ENCODE data around the gene UBE2E2.

UBE2E2 gene

DNA sequence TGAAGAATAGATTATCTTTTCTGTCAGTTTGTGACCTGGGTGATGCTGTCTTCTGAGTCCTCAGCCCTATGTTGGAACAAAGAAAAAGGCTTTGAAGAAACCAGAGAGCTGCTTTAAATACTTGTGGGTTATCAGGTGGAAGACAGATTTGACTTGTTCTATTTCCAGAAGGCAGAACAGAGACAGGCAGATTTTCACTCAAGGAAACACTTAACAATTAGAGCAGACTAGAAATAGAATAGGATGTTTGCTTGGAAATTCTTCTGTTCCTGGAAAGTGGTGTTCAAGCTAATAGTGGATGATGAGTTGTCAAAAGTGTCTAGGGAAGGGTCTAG lies 219.4 kb downstream of the UBE2E2 start:
- Histone ChIP-seq H3K4me3 (ENCODE audit: low read depth, low read length) (no peak overlapping the region), H3K27ac (ENCODE audit: low read depth, low read length) (no peak overlapping the region), H3K4me1 (ENCODE audit: control insufficient read depth, insufficient read depth, low read length) (peaks cover 18% of the 10 kb centered on the region), H3K27me3 (ENCODE audit: control insufficient read depth, insufficient read depth, low read length) (no peaks in the 10 kb centered on the region), H3K9me3 (ENCODE audit: control insufficient read depth, insufficient read depth, low read length) (no peaks in the 10 kb centered on the region), H3K36me3 (ENCODE audit: control insufficient read depth, insufficient read depth, low read length) (no peaks in the 10 kb centered on the region), H3K9ac (ENCODE audit: low read depth, low read length) (no peak overlapping the region)

- Histone ChIP-seq H3K9me3 (ENCODE audit: control insufficient read depth, insufficient read depth, low read length) (no peaks in the 10 kb centered on the region), H3K4me1 (ENCODE audit: control insufficient read depth, insufficient read depth, low read length) (peaks cover 15% of the 10 kb centered on the region), H3K27ac (ENCODE audit: low read depth, low read length) (peak overlapping the region; percentile 35), H3K36me3 (ENCODE audit: control insufficient read depth, insufficient read depth, low read length) (no peaks in the 10 kb centered on the region), H3K9ac (ENCODE audit: low read depth, low read length) (no peak overlapping the region), H3K27me3 (ENCODE audit: control insufficient read depth, insufficient read depth, low read length) (no peaks in the 10 kb centered on the region), H3K4me3 (ENCODE audit: low read depth, low read length) (no peak overlapping the region)
Observed at GRCh38 chr3:23425410-23425809, 222.3 kb downstream of the UBE2E2 start.

- Histone ChIP-seq H3K9me3 (ENCODE audit: control insufficient read depth, insufficient read depth, low read length) (no peaks in the 10 kb centered on the region), H3K9ac (ENCODE audit: low read depth, low read length) (no peak overlapping the region), H3K27me3 (ENCODE audit: control insufficient read depth, insufficient read depth, low read length) (no peaks in the 10 kb centered on the region), H3K4me3 (ENCODE audit: low read depth, low read length) (no peak overlapping the region), H3K36me3 (ENCODE audit: control insufficient read depth, insufficient read depth, low read length) (no peaks in the 10 kb centered on the region), H3K27ac (ENCODE audit: low read depth, low read length) (no peak overlapping the region), H3K4me1 (ENCODE audit: control insufficient read depth, insufficient read depth, low read length) (peaks cover 18% of the 10 kb centered on the region)
Observed at GRCh38 chr3:23430781-23431398, 227.8 kb downstream of the UBE2E2 start.

DNA sequence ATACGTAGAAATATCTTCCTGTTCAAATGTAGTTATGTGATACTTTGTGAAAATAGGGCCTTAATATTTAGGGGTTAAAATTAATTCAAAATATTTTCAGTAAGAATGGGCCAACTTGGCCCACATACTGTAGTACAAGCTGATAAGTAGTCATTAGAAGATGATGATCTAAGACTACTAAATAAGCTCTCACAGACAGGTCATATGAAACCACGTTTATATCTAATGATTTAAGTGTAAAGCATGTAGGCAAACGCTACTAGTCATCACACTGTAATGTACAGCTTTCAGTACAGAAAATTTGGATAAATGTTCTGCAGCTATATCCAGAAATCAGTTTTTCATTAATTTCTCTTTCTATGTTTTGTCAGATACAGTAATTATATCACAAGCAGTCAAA lies 228.6 kb downstream of the UBE2E2 start:
- Histone ChIP-seq H3K9me3 (ENCODE audit: control insufficient read depth, insufficient read depth, low read length) (no peaks in the 10 kb centered on the region), H3K27me3 (ENCODE audit: control insufficient read depth, insufficient read depth, low read length) (no peaks in the 10 kb centered on the region), H3K4me3 (ENCODE audit: low read depth, low read length) (no peak overlapping the region), H3K9ac (ENCODE audit: low read depth, low read length) (no peak overlapping the region), H3K36me3 (ENCODE audit: control insufficient read depth, insufficient read depth, low read length) (no peaks in the 10 kb centered on the region), H3K27ac (ENCODE audit: low read depth, low read length) (no peak overlapping the region), H3K4me1 (ENCODE audit: control insufficient read depth, insufficient read depth, low read length) (peaks cover 27% of the 10 kb centered on the region)

DNA sequence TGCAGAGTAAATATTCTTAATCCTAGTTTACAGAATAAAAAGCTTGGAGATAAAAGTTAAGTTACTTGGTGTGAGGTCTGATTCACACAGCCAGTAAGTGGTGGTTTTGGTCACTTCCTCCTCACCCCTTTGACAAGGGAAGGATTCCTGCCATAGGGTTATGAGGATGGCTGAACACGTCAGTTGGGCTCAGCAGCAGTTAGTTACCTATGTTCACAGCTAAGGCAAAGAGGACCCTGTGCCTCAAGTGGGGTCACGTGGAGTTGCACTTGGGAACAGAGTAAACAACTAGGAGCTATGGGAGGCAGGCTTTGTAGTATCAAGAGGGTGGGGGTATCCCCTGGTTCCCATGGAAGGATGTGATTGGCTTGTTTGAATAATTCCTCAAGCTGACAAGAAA lies 232.2 kb downstream of the UBE2E2 start:
- H3K9ac ChIP-seq (ENCODE audit: low read depth, low read length) = no peak overlapping the region
- peak overlapping the region; percentile 29 for H3K27ac ChIP-seq (ENCODE audit: low read depth, low read length)
- no peaks in the 10 kb centered on the region for H3K9me3 ChIP-seq (ENCODE audit: control insufficient read depth, insufficient read depth, low read length)
- no peak overlapping the region for H3K4me3 ChIP-seq (ENCODE audit: low read depth, low read length)
- no peaks in the 10 kb centered on the region for H3K36me3 ChIP-seq (ENCODE audit: control insufficient read depth, insufficient read depth, low read length)
- H3K4me1 ChIP-seq (ENCODE audit: control insufficient read depth, insufficient read depth, low read length) = peaks cover 34% of the 10 kb centered on the region
- no peaks in the 10 kb centered on the region for H3K27me3 ChIP-seq (ENCODE audit: control insufficient read depth, insufficient read depth, low read length)

GRCh38 chr3:23435904-23436303 lies 232.8 kb downstream of the UBE2E2 start:
- H3K4me1 ChIP-seq (ENCODE audit: control insufficient read depth, insufficient read depth, low read length) = peaks cover 37% of the 10 kb centered on the region
- no peak overlapping the region for H3K9ac ChIP-seq (ENCODE audit: low read depth, low read length)
- no peak overlapping the region for H3K4me3 ChIP-seq (ENCODE audit: low read depth, low read length)
- H3K27ac ChIP-seq (ENCODE audit: low read depth, low read length) = peak overlapping the region; percentile 29
- H3K9me3 ChIP-seq (ENCODE audit: control insufficient read depth, insufficient read depth, low read length) = no peaks in the 10 kb centered on the region
- no peaks in the 10 kb centered on the region for H3K36me3 ChIP-seq (ENCODE audit: control insufficient read depth, insufficient read depth, low read length)
- no peaks in the 10 kb centered on the region for H3K27me3 ChIP-seq (ENCODE audit: control insufficient read depth, insufficient read depth, low read length)

DNA sequence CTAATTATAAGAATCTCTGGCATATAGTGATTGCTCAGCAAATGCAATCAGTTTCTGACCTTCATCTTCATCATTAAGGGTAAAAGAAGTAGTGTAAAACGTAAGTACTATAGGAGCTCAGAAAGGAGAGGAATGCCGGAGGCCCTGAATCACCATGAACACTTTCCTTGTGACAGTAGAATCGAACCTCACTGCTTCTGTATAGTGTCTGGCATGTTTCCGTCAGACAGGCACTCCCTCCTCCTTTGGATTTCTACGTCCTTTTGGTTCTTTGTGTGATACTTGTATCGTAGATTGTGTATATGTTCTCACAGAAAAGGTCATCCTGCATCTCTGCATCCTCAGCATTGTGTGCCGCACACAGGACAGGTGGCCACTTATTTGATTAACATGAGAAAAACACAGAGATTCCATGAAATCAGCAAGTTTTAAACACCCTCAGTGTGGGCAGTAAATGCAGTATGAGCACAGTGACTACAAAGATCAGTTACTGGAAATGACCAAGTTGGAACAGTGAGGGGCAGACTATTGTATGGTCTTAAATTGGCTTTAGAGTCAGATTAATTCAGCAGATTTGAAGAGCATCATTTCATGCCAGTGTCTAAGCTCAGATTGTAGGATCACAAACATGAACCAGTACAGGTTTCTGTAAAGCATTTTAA lies 234.5 kb downstream of the UBE2E2 start:
- Histone ChIP-seq H3K27me3 (ENCODE audit: control insufficient read depth, insufficient read depth, low read length) (no peaks in the 10 kb centered on the region), H3K9me3 (ENCODE audit: control insufficient read depth, insufficient read depth, low read length) (no peaks in the 10 kb centered on the region), H3K27ac (ENCODE audit: low read depth, low read length) (no peak overlapping the region), H3K36me3 (ENCODE audit: control insufficient read depth, insufficient read depth, low read length) (no peaks in the 10 kb centered on the region), H3K4me3 (ENCODE audit: low read depth, low read length) (no peak overlapping the region), H3K4me1 (ENCODE audit: control insufficient read depth, insufficient read depth, low read length) (peaks cover 42% of the 10 kb centered on the region), H3K9ac (ENCODE audit: low read depth, low read length) (no peak overlapping the region)

DNA sequence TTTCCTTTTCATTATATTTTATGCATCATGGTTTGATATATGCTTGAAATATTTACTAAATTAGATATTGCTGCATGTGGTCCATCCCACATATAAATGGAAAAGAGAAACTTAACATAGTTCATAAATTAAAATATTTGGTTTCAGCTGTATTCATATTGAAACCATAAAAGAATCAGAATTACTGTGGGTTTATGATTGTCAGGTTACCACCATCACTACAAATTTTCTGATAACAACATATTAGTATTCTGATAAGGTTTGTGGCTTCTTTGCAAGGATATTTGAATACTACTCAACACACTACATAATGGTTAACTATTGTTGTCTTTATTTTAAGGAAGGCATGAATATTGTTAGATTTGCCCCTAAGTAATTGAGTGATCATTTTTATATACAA lies 235.5 kb downstream of the UBE2E2 start:
- Histone ChIP-seq H3K36me3 (ENCODE audit: control insufficient read depth, insufficient read depth, low read length) (no peaks in the 10 kb centered on the region), H3K27ac (ENCODE audit: low read depth, low read length) (no peak overlapping the region), H3K4me1 (ENCODE audit: control insufficient read depth, insufficient read depth, low read length) (peaks cover 47% of the 10 kb centered on the region), H3K9ac (ENCODE audit: low read depth, low read length) (no peak overlapping the region), H3K27me3 (ENCODE audit: control insufficient read depth, insufficient read depth, low read length) (no peaks in the 10 kb centered on the region), H3K4me3 (ENCODE audit: low read depth, low read length) (no peak overlapping the region), H3K9me3 (ENCODE audit: control insufficient read depth, insufficient read depth, low read length) (no peaks in the 10 kb centered on the region)

- H3K36me3 ChIP-seq (ENCODE audit: control insufficient read depth, insufficient read depth, low read length) = no peaks in the 10 kb centered on the region
- no peaks in the 10 kb centered on the region for H3K27me3 ChIP-seq (ENCODE audit: control insufficient read depth, insufficient read depth, low read length)
- H3K4me3 ChIP-seq (ENCODE audit: low read depth, low read length) = no peak overlapping the region
- H3K9ac ChIP-seq (ENCODE audit: low read depth, low read length) = no peak overlapping the region
- peaks cover 47% of the 10 kb centered on the region for H3K4me1 ChIP-seq (ENCODE audit: control insufficient read depth, insufficient read depth, low read length)
- no peaks in the 10 kb centered on the region for H3K9me3 ChIP-seq (ENCODE audit: control insufficient read depth, insufficient read depth, low read length)
- no peak overlapping the region for H3K27ac ChIP-seq (ENCODE audit: low read depth, low read length)
Observed at GRCh38 chr3:23439080-23439479, 236.0 kb downstream of the UBE2E2 start.

DNA sequence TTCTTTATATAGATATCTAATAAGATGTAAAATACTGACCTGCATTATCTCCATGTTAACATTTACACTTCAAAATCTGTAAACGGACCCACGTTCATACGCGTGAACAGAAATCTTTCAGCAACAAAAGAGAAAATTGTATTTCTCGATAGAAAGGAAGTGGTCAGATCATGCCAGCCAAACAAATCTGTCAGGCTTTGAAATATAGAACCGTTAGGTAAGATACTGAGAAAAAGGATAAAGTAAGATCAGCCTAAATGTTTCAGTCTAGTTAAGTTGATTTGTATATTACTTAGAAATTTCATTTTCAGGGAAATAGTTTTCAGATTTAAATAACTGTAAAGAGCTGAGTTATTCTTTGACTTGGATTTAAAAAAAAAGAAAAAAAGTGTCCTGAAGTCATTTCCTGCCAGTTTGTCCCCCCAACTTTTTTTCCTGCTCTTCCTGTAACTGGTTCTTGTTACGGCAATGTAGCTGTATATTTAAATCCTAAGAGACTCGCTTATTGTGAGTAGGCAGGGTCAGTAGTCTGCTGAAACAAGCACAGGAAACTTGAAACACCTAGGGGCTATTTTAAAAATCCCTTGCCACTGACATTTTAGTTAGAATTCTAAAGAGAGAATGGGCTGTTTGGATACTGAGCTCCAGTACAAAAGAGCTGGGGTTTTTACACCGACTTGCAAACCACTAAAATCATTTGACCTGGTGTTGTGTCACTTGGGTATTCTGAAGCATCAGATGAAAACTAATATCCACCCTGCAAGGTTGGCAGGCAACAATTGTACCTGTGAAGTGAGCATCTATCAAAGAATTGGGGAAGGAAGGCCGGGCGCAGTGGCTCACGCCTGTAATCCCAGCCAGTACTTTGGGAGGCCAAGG lies 237.5 kb downstream of the UBE2E2 start:
- Histone ChIP-seq H3K27ac (ENCODE audit: low read depth, low read length) (no peak overlapping the region), H3K9ac (ENCODE audit: low read depth, low read length) (no peak overlapping the region), H3K9me3 (ENCODE audit: control insufficient read depth, insufficient read depth, low read length) (no peaks in the 10 kb centered on the region), H3K4me3 (ENCODE audit: low read depth, low read length) (no peak overlapping the region), H3K36me3 (ENCODE audit: control insufficient read depth, insufficient read depth, low read length) (no peaks in the 10 kb centered on the region), H3K4me1 (ENCODE audit: control insufficient read depth, insufficient read depth, low read length) (peaks cover 36% of the 10 kb centered on the region), H3K27me3 (ENCODE audit: control insufficient read depth, insufficient read depth, low read length) (no peaks in the 10 kb centered on the region)

Measured in HUES48 (cell line).